Progenitor cell of endocrine pancreas (in vitro differentiated cells): Measurements from ENCODE around the gene LDLRAD4. TPM values are rescaled to one million over a fixed set of nuclear protein-coding genes. Genes with fewer than 3 reads are reported as not detected.
"Not testable (repeated sequence)": the region's sequence is repeated elsewhere in the genome, so short reads cannot be mapped to it uniquely, and the experiment has no call there.

Experiments
- DNase-seq: peaks from one replicate; pipeline ENCODE4 v3.0.0; 2021; ENCODE audit warnings: low spot score; ENCODE audit not compliant: unreplicated experiment
- H3K27ac Mint-ChIP-seq: 2 replicates; pipeline ENCODE4 v1.8.0; 2021; ENCODE audit warnings: mild to moderate bottlenecking, moderate library complexity, mixed read lengths
- H3K27me3 Mint-ChIP-seq: 2 replicates; pipeline ENCODE4 v1.8.0; 2021; ENCODE audit warnings: mixed read lengths
- H3K36me3 Mint-ChIP-seq: 2 replicates; pipeline ENCODE4 v1.8.0; 2022; ENCODE audit warnings: mixed read lengths; ENCODE audit not compliant: insufficient read depth
- H3K4me1 Mint-ChIP-seq: 2 replicates; pipeline ENCODE4 v1.8.0; 2021; ENCODE audit warnings: low read depth, mixed read lengths
- H3K4me3 Mint-ChIP-seq: 2 replicates; pipeline ENCODE4 v1.8.0; 2021; ENCODE audit warnings: low read depth, mild to moderate bottlenecking, moderate library complexity, mixed read lengths
- H3K9me3 Mint-ChIP-seq: 2 replicates; pipeline ENCODE4 v1.8.0; 2021; ENCODE audit warnings: low read depth, mixed read lengths
- microRNA-seq: library from miRNA; unstranded; fragments of <30 nt; microRNA quantifications from one replicate; pipeline ENCODE4 v1.1.0, GENCODE V29; 2020; ENCODE audit warnings: borderline number of aligned reads; ENCODE audit not compliant: unreplicated experiment
- total RNA-seq: library from RNA; stranded (reverse); gene quantifications from 2 replicates; pipeline ENCODE4 v1.2.1, GENCODE V29; 2021
- TF ChIP-seq, protein P1 (sequence below): fragments of 200-600 bp; sonication (generic); IDR thresholded peaks from one replicate; pipeline ENCODE4 v1.5.0; 2021; ENCODE audit warnings: antibody characterized with exemption, mild to moderate bottlenecking; ENCODE audit not compliant: unreplicated experiment

LDLRAD4 gene
- total RNA-seq, 1 donor from 2014 or later = 3.8 TPM

DNA sequence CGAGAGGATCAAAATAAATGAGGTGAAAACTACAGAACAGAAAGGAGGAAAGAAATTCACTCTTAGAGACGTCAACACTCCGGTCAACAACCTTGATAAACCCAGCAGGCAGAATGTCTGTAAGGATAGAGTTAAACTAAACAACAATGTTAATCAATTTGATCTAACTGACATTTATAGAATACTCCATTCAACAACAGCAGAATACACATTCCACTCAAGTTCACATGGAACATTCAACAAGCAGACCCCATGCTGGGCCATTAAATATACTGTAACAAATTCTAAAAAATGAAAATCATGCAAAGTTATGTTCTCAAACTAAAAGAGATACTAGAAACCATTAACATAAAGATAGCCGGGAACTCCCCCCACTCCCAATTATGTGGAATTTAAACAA lies 466.0 kb downstream of the LDLRAD4 start:
- peaks cover 14% of the 10 kb centered on the region for H3K9me3 Mint-ChIP-seq
- DNase-seq = no peak
- no peak overlapping the region for H3K27ac Mint-ChIP-seq
- H3K27me3 Mint-ChIP-seq = no peaks in the 10 kb centered on the region
- H3K36me3 Mint-ChIP-seq = peaks cover 10% of the 10 kb centered on the region
- H3K4me3 Mint-ChIP-seq = no peak overlapping the region
- TF ChIP-seq, protein P1, sequence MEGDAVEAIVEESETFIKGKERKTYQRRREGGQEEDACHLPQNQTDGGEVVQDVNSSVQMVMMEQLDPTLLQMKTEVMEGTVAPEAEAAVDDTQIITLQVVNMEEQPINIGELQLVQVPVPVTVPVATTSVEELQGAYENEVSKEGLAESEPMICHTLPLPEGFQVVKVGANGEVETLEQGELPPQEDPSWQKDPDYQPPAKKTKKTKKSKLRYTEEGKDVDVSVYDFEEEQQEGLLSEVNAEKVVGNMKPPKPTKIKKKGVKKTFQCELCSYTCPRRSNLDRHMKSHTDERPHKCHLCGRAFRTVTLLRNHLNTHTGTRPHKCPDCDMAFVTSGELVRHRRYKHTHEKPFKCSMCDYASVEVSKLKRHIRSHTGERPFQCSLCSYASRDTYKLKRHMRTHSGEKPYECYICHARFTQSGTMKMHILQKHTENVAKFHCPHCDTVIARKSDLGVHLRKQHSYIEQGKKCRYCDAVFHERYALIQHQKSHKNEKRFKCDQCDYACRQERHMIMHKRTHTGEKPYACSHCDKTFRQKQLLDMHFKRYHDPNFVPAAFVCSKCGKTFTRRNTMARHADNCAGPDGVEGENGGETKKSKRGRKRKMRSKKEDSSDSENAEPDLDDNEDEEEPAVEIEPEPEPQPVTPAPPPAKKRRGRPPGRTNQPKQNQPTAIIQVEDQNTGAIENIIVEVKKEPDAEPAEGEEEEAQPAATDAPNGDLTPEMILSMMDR = no peak
- H3K4me1 Mint-ChIP-seq = peaks cover 13% of the 10 kb centered on the region

DNA sequence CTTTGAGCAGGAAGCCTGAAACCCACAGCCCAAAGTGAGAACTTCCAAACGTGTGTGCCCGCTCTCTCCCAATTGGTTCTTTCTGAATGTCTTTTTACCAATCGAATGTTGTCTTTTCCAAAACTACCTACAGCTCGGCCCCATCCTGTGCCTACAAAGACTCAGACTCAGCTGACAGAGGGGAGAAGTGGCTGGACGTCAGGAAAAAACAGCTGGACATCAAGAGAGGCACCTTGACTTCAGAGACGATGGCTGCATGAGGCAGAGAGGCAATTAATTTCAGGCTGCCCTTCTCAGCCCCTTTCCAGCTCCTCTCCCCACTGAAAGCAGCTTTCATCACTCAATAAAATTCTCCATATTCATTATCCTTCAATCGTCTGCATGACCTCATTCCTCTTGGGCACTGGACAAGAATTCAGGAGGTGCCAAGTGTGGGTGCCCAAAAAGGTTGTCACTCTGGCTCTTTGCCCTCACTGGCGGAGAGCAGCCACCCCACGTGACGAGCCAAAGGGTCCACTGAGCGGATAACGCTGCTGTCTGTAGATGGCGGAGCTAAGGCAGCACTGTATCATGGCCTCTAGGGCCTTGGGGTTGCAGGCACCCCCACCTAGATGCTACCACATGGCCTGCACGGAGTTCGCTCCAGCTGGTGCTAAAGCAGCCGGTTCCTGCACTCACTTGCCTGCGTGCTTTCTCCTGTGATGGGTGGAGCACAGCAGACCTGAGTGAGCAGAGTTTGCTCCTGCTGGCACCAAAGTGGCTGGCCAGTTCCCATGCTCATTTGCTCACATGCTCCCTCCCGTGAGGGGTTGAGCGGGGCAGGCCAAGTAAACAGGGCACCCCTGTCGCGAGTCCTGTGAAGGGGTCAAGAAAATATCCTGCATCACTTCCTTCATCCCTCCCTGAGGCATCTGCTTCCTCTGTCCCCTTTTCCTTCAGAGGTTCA lies 469.9 kb downstream of the LDLRAD4 start:
- peaks cover 35% of the 10 kb centered on the region for H3K9me3 Mint-ChIP-seq
- H3K4me1 Mint-ChIP-seq = peaks cover 13% of the 10 kb centered on the region
- no peaks in the 10 kb centered on the region for H3K27me3 Mint-ChIP-seq
- H3K4me3 Mint-ChIP-seq = no peak overlapping the region
- H3K36me3 Mint-ChIP-seq = peaks cover 16% of the 10 kb centered on the region
- TF ChIP-seq, protein P1 = no peak
- DNase-seq = no peak
- H3K27ac Mint-ChIP-seq = no peak overlapping the region

DNA sequence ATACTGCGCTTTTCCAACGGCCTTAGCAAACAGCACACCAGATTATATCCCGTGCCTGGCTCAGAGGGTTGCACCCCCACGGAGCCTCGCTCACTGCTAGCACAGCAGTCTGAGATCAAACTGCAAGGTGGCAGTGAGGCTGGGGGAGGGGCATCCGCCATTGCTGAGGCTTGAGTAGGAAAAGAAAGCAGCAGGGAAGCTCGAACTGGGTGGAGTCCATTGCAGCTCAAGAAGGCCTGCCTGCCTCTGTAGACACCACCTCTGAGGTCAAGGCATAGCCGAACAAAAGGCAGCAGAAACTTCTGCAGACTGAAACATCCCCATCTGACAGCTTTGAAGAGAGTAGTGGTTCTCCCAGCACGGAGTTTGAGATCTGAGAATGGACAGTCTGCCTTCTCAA lies 471.5 kb downstream of the LDLRAD4 start:
- H3K27ac Mint-ChIP-seq, H3K4me1 Mint-ChIP-seq, H3K4me3 Mint-ChIP-seq, H3K27me3 Mint-ChIP-seq, DNase-seq: not testable (repeated sequence)
- peaks cover 23% of the 10 kb centered on the region for H3K36me3 Mint-ChIP-seq
- H3K9me3 Mint-ChIP-seq = peaks cover 39% of the 10 kb centered on the region

DNA sequence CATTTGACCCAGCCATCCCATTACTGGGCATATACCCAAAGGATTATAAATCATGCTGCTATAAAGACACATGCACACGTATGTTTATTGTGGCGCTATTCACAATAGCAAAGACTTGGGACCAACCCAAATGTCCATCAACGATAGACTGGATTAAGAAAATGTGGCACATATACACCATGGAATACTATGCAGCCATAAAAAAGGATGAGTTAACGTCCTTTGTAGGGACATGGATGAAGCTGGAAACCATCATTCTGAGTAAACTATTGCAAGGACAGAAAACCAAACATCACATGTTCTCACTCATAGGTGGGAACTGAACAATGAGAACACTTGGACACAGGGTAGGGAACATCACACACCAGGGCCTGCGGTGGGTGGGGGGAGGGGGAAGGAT lies 476.8 kb downstream of the LDLRAD4 start:
- not testable (repeated sequence) for DNase-seq, H3K4me1 Mint-ChIP-seq, H3K27me3 Mint-ChIP-seq, H3K4me3 Mint-ChIP-seq, H3K27ac Mint-ChIP-seq
- H3K9me3 Mint-ChIP-seq = peaks cover 49% of the 10 kb centered on the region
- peaks cover 34% of the 10 kb centered on the region for H3K36me3 Mint-ChIP-seq

DNA sequence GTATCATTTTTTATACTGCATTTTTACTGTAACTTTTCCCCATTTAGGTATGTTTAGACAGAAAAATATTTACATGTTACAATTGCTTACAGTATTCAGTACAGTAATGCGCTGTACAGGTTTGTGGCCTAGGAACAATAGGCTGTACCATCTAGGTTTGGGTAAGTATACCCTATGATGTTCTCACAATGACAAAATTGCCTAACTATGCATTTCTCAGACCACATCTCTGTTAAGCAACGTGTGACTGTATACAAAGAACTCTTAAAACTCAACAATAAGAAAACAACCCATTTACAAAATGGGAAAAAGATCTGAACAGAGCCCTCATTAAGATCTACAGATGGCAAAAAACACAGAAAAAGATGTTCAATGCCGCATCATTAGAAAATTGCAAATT lies 478.4 kb downstream of the LDLRAD4 start:
- TF ChIP-seq, protein P1 = no peak
- peaks cover 46% of the 10 kb centered on the region for H3K9me3 Mint-ChIP-seq
- H3K4me1 Mint-ChIP-seq = no peaks in the 10 kb centered on the region
- DNase-seq = no peak
- no peaks in the 10 kb centered on the region for H3K27me3 Mint-ChIP-seq
- H3K36me3 Mint-ChIP-seq = peaks cover 39% of the 10 kb centered on the region
- H3K27ac Mint-ChIP-seq = no peak overlapping the region
- no peak overlapping the region for H3K4me3 Mint-ChIP-seq

DNA sequence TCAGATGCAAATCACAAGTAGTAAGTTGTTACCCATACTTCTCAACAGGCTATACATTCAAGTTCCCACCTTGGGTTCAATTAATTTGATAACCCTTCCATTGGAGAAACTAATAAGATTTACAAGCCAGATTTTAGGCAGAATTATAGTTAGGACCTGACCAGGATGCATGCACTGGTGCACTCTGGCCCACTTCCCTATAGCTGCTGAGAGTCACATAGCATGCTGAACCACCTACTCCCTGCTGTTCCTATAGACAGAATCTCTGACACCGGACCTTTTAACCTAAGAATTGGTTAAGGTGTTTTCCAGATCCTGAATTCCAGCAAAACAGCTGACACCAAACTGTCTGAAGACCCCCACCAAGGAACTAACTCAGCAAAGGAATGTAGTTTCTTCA lies 481.6 kb downstream of the LDLRAD4 start:
- TF ChIP-seq, protein P1 = no peak
- H3K27me3 Mint-ChIP-seq = no peaks in the 10 kb centered on the region
- H3K4me3 Mint-ChIP-seq = no peak overlapping the region
- no peak overlapping the region for H3K27ac Mint-ChIP-seq
- H3K9me3 Mint-ChIP-seq = peaks cover 48% of the 10 kb centered on the region
- peaks cover 41% of the 10 kb centered on the region for H3K36me3 Mint-ChIP-seq
- DNase-seq = no peak
- H3K4me1 Mint-ChIP-seq = no peaks in the 10 kb centered on the region

Small RNA genes within 50 kb of the gene (microRNA-seq; reads per million reads assigned to microRNA genes)
- gene MIR4526 (not detected), gene MIR5190 (not detected)

Other genes with a start within 250 kb of the LDLRAD4 start
- 28.4 and 30.9 TPM in 2 replicates for gene CEP192, start 227.4 kb upstream of the LDLRAD4 start, total RNA-seq